GM21360 (cell line): ENCODE data around the gene CEACAM19.

Experiments
- ATAC-seq: cut with Tn5 transposase; IDR thresholded peaks from one replicate; pipeline ENCODE4 v1.9.1; 2021; ENCODE audit warnings: mild to moderate bottlenecking, moderate library complexity; ENCODE audit not compliant: unreplicated experiment

CEACAM19 gene

GRCh38 chr19:44722131-44723121 lies 51.1 kb downstream of the CEACAM19 start:
- ATAC-seq: no peak

- peak; percentile 9 for ATAC-seq
Measured at GRCh38 chr19:44723299-44723951, 52.1 kb downstream of the CEACAM19 start.

GRCh38 chr19:44723952-44724319 lies 52.7 kb downstream of the CEACAM19 start:
- ATAC-seq: peak; percentile 49

GRCh38 chr19:44725251-44725650 lies 54.0 kb downstream of the CEACAM19 start:
- no peak for ATAC-seq

GRCh38 chr19:44725684-44726083 lies 54.4 kb downstream of the CEACAM19 start:
- ATAC-seq: no peak

- ATAC-seq: no peak
Measured at GRCh38 chr19:44726465-44726864, 55.2 kb downstream of the CEACAM19 start.

- ATAC-seq: no peak
Measured at GRCh38 chr19:44728178-44728577, 56.9 kb downstream of the CEACAM19 start.

GRCh38 chr19:44729516-44730033 lies 58.3 kb downstream of the CEACAM19 start:
- no peak for ATAC-seq

GRCh38 chr19:44731081-44731480 lies 59.8 kb downstream of the CEACAM19 start:
- ATAC-seq: no peak

GRCh38 chr19:44731622-44732021 lies 60.3 kb downstream of the CEACAM19 start:
- ATAC-seq: no peak

- no peak for ATAC-seq
Measured at GRCh38 chr19:44732235-44733014, 61.1 kb downstream of the CEACAM19 start.
